Thymus (tissue), 11 donors: Measurements from ENCODE around the gene ADAMTS17. TPM values are rescaled to one million over a fixed set of nuclear protein-coding genes. Genes with fewer than 3 reads are reported as not detected.

Experiments used
- DNase-seq, 9 donors: peaks; one replicate each; pipeline ENCODE4 v3.0.0-alpha.2; 2013; ENCODE audit warnings: low spot score in 9 of 9, low read depth in 6 of 9, missing footprints in 1 of 9
- H3K27ac ChIP-seq, 2 donors: one replicate each; pipeline ENCODE4 v1.5.1; 2013; ENCODE audit warnings: control low read depth in 1 of 2, low read depth in 1 of 2, low read length in 1 of 2, mild to moderate bottlenecking in 1 of 2, moderate library complexity in 1 of 2
- H3K27me3 ChIP-seq, 2 donors: one replicate each; pipeline ENCODE4 v1.5.1; 2013; ENCODE audit warnings: low read length in 1 of 2; ENCODE audit not compliant: control insufficient read depth in 2 of 2, insufficient read depth in 1 of 2
- H3K36me3 ChIP-seq, 2 donors: one replicate each; pipeline ENCODE4 v1.5.1; 2013; ENCODE audit warnings: low read length in 1 of 2, mild to moderate bottlenecking in 1 of 2, moderate library complexity in 1 of 2; ENCODE audit not compliant: control insufficient read depth in 2 of 2, insufficient read depth in 2 of 2
- H3K4me1 ChIP-seq, 2 donors: one replicate each; pipeline ENCODE4 v1.5.1; 2013; ENCODE audit warnings: low read length in 2 of 2; ENCODE audit not compliant: control insufficient read depth in 2 of 2, insufficient read depth in 2 of 2
- H3K4me3 ChIP-seq, 2 donors: one replicate each; pipeline ENCODE4 v1.5.1; 2013; ENCODE audit warnings: low read length in 2 of 2, control low read depth in 1 of 2, mild to moderate bottlenecking in 1 of 2
- H3K9me3 ChIP-seq, 2 donors: one replicate each; pipeline ENCODE4 v1.5.1; 2013; ENCODE audit warnings: low read length in 1 of 2, mild to moderate bottlenecking in 1 of 2; ENCODE audit not compliant: control insufficient read depth in 2 of 2, insufficient read depth in 1 of 2
- WGBS: extraction: QIAGEN DNeasy Blood & Tissue Kit; methylation state at CpG from one replicate; pipeline ENCODE4 v1.1.7; 2013; 5-methylcytosine and 5-hydroxymethylcytosine counted together
- polyA plus RNA-seq: library from polyadenylated mRNA; stranded (reverse); fragments of 200-250 nt; gene quantifications from one replicate; pipeline ENCODE4 v1.2.3, GENCODE V29; 2013
- total RNA-seq: library from RNA; stranded (reverse); fragments of 120-200 nt; gene quantifications from one replicate; pipeline ENCODE4 v1.2.4, GENCODE V29; 2013
- donor health status: healthy.

ADAMTS17 gene
- total and polyA plus RNA-seq, 2 donors, result 5.6 to 10.4 TPM

DNA sequence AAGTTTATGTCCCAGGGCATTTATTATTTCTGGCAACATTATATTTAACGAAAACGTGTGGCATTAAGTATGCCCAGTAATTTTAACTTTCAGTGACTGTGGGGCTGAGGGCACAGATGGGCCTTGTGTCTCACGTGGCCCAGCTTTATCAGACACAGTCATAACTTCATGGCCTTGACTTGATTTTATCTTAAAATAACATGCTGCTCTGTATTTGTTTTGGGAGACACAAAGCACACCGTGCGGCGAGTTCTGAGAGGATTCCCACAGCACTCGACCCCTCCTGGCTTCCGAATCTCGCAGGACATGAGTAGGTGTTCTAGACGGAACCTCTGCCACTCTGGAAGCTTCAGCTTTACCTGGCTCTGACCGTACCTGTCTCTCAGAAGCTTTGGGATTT, 180.8 kb downstream of the ADAMTS17 start:
- Histone ChIP-seq H3K27ac (no peak overlapping the region), H3K9me3 (no peaks in the 10 kb centered on the region), H3K27me3 (no peaks in the 10 kb centered on the region), H3K4me3 (no peak overlapping the region), H3K36me3 (peaks cover 0 to 3% of the 10 kb centered on the region in 2 donors), H3K4me1 (no peaks in the 10 kb centered on the region)
- 87% methylated on average over 11 of the region's 11 CpGs for WGBS
- DNase-seq, result no peak

DNA sequence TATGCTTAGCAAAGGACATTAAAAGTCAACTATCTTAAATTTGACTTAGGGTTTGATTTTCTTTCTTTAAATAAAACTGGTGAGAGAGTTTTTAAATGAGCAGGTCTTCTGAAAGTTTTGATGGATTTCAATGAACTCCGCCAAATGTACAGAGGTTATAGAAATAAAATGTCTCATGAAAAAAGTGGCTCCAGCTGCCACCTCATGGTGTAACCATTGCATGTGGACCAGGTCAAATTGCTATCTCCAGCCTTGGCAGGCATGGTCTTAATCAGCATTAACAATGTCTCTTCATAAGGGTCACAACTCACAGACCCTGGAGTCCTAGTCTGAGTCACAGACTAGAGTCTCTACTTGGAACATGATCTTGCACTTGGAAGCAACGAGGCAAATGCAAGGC, 182.3 kb downstream of the ADAMTS17 start:
- Histone ChIP-seq H3K9me3 (no peaks in the 10 kb centered on the region), H3K4me3 (no peak overlapping the region), H3K36me3 (peaks cover 0 to 3% of the 10 kb centered on the region in 2 donors), H3K4me1 (no peaks in the 10 kb centered on the region), H3K27me3 (no peaks in the 10 kb centered on the region), H3K27ac (no peak overlapping the region)
- 81% methylated on average over 2 of the region's 2 CpGs for WGBS
- DNase-seq, result no peak

DNA sequence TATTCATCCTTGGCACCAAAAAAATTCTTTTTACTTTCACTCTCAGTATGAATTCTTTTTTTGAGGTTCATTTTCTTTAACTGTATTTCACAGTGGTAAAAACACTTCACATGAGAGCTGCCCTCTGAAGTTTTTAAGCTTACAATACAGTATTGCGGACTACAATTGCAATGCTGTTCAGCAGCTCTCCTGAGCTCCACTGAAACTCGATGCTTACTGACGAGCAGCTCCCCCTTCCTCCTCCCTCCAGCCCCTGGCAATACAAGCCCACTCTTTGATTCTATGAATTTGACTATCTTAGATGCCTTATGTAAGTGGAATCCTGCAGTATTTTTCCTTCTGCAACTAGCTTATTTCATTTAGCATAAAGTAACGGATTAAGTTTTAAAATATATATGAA, 183.4 kb downstream of the ADAMTS17 start:
- no peaks in the 10 kb centered on the region for H3K27me3 ChIP-seq
- 66% methylated on average over 4 of the region's 4 CpGs for WGBS
- H3K4me1 ChIP-seq, result no peaks in the 10 kb centered on the region
- no peak for DNase-seq
- H3K4me3 ChIP-seq, result no peak overlapping the region
- no peak overlapping the region for H3K27ac ChIP-seq
- H3K9me3 ChIP-seq, result no peaks in the 10 kb centered on the region
- peaks cover 0 to 3% of the 10 kb centered on the region in 2 donors for H3K36me3 ChIP-seq

DNA sequence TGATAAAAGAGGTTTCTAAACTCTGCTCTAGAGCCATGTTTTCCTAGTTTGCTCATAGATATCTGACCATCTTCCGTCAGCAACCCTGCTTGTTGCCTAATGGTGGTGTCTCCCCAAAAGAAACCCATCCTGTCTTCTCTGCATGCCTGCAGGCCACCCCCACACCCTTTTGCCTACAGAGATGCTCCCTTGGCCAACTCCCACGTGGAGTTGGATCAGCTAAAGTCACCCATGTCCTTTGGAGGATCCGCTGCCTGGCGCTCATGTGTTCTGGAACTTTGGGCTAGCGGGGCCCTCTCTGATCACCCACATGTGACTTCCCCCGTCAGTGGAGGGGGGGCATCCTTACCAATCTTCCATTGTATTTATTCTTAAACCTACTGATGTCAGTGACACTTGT, 185.6 kb downstream of the ADAMTS17 start:
- Histone ChIP-seq H3K9me3 (peaks cover 0 to 1% of the 10 kb centered on the region in 2 donors), H3K4me1 (no peaks in the 10 kb centered on the region), H3K4me3 (no peak overlapping the region), H3K27me3 (no peaks in the 10 kb centered on the region), H3K27ac (no peak overlapping the region), H3K36me3 (peaks cover 0 to 9% of the 10 kb centered on the region in 2 donors)
- WGBS, result 87% methylated on average over 6 of the region's 6 CpGs
- DNase-seq, result no peak

DNA sequence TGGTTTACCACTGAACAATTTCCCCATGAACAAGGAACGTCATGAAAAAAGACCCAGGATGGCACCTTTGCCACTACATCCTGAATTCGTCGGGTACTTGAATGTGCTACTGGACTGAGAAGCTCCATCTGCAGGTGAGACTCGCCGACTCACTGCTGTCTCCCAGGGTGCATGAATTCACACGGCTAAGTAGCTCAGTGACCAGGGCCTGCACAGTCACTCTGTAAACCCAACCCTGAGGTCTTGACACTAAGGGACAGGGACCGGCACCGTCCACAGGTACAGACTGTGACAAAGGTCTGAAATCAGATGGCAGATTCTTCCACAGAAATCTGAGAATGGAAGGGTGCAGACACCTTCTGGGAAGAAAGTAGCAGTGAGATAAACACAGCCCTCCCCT, 187.4 kb downstream of the ADAMTS17 start:
- H3K27me3 ChIP-seq, result no peaks in the 10 kb centered on the region
- peaks cover 0 to 17% of the 10 kb centered on the region in 2 donors for H3K36me3 ChIP-seq
- H3K27ac ChIP-seq, result no peak overlapping the region
- no peak overlapping the region for H3K4me3 ChIP-seq
- DNase-seq, result no peak
- H3K4me1 ChIP-seq, result no peaks in the 10 kb centered on the region
- H3K9me3 ChIP-seq, result peaks cover 4 to 5% of the 10 kb centered on the region in 2 donors
- WGBS, result 86% methylated on average over 8 of the region's 8 CpGs

DNA sequence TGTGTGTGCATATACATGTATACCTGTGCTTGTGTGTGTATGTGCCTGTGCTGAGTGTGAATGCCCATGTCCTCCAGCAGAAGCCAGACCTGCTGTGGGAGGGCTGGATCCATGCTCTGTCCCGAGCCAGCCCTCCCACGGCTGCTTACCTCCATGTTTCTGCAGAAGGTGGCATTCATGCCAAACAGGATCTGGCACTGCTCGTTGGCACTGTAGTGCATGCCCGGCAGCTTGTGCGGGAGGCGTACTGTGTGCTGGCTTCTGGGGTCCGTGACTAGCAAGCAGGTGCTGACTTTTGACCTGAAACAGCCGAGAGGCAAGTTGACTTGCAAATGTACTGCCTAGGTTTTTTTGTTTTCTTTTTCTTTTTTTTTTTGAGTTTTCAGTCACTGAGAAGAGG, 189.3 kb downstream of the ADAMTS17 start:
- Histone ChIP-seq H3K4me3 (no peak overlapping the region), H3K9me3 (peaks cover 9% of the 10 kb centered on the region in 2 donors), H3K27me3 (no peaks in the 10 kb centered on the region), H3K27ac (no peak overlapping the region), H3K4me1 (no peaks in the 10 kb centered on the region), H3K36me3 (peaks cover 0 to 22% of the 10 kb centered on the region in 2 donors)
- no peak for DNase-seq
- WGBS, result 92% methylated on average over 8 of the region's 8 CpGs

DNA sequence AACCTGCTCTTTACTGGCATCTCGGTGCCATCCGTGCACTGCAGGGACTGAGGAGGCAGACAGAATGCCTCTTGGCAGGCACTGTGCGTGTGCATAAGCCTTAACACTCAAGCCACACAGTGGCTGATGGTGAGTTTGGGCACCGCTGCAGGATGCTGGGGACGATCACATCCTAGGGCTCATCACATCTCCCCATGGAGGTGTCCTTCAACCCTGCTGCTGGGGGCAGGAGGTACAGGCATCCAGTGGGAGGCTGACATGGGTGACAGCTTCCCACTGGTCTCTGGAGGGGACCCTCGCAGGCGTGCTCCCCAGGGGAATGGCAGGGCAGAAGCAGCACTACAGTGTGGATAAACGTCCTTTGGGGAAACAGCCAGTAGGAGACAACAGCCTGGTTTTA, 190.9 kb downstream of the ADAMTS17 start:
- no peak for DNase-seq
- peaks cover 9 to 11% of the 10 kb centered on the region in 2 donors for H3K9me3 ChIP-seq
- H3K4me1 ChIP-seq, result no peaks in the 10 kb centered on the region
- no peaks in the 10 kb centered on the region for H3K27me3 ChIP-seq
- H3K36me3 ChIP-seq, result peaks cover 0 to 22% of the 10 kb centered on the region in 2 donors
- WGBS, result 89% methylated on average over 8 of the region's 8 CpGs
- H3K4me3 ChIP-seq, result no peak overlapping the region
- H3K27ac ChIP-seq, result no peak overlapping the region

DNA sequence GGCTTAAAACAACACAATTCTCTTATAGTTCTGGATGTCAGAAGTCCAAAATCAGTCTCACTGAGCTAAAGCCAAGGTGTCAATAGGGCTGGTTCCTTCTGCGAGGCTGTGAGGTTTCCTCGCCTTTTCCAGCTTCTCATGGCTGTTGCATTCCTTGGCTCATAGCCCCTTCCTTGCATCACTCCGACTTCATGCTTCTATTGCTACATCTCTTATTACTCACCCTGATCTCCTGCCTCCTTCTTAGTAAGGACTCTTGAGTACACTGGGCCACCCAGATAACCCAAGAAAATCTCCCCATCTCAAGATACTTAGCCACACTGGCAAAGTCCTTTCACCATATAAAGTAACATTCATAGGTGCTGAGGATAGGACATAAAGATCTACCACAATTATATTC, 193.9 kb downstream of the ADAMTS17 start:
- Histone ChIP-seq H3K4me3 (no peak overlapping the region), H3K27ac (no peak overlapping the region), H3K27me3 (no peaks in the 10 kb centered on the region), H3K36me3 (peaks cover 0 to 22% of the 10 kb centered on the region in 2 donors), H3K9me3 (peaks cover 9 to 11% of the 10 kb centered on the region in 2 donors), H3K4me1 (no peaks in the 10 kb centered on the region)
- 92% methylated on average over 3 of the region's 3 CpGs for WGBS
- DNase-seq, result no peak

DNA sequence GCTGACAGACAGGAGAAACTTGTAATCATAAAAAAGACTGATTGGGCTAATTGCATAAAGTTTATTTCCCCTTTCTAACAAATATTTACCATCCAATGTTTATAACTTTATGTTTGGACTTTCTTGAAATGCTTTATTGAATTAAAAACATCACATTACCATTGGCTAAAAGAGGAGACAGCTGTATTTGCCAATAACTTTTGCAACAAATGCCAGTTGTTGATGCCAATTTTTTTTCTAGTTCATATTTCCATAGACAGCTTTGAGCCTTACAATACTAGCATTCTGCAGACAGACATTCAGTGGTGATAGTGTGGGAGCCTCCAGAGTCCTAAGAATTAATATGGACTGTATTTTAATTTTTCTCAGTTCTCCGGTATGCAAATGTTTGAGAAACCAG, 198.4 kb downstream of the ADAMTS17 start:
- Histone ChIP-seq H3K9me3 (peaks cover 0 to 5% of the 10 kb centered on the region in 2 donors), H3K4me1 (no peaks in the 10 kb centered on the region), H3K4me3 (no peak overlapping the region), H3K36me3 (peaks cover 0 to 3% of the 10 kb centered on the region in 2 donors), H3K27me3 (no peaks in the 10 kb centered on the region), H3K27ac (no peak overlapping the region)
- 97% methylated on average over 1 of the region's 1 CpG for WGBS
- DNase-seq, result no peak
